ENCODE data around the gene HSDL1. TPM values are rescaled to one million over a fixed set of nuclear protein-coding genes. Genes with fewer than 3 reads are reported as not detected.

HSDL1 gene
- total RNA-seq, 4 donors from 2014 or later, result 10.1 to 19.2 (median 13.3) TPM

DNA sequence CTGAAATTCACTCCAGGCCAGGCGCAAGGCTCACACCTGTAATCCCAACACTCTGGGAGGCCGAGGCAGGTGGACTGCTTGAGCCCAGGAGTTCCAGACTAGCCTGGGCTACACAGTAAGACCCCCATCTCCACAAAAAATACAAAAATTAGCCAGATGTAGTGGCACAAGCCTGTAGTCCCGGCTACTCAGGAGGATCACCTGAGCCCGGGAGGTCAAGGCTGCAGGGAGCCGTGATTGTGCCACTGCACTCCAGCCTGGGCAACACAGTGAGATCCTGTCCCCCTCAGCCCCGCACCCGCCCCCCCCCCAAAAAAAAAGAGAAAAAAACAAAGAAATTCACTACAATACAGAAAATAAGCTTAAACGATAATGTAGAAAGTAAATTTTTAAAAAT, 59.7 kb downstream of the HSDL1 start:
- no peak for TF ChIP-seq POLR2AphosphoS5 (IDR thresholded peaks at IDR 0.05)
- TF ChIP-seq, protein P1, sequence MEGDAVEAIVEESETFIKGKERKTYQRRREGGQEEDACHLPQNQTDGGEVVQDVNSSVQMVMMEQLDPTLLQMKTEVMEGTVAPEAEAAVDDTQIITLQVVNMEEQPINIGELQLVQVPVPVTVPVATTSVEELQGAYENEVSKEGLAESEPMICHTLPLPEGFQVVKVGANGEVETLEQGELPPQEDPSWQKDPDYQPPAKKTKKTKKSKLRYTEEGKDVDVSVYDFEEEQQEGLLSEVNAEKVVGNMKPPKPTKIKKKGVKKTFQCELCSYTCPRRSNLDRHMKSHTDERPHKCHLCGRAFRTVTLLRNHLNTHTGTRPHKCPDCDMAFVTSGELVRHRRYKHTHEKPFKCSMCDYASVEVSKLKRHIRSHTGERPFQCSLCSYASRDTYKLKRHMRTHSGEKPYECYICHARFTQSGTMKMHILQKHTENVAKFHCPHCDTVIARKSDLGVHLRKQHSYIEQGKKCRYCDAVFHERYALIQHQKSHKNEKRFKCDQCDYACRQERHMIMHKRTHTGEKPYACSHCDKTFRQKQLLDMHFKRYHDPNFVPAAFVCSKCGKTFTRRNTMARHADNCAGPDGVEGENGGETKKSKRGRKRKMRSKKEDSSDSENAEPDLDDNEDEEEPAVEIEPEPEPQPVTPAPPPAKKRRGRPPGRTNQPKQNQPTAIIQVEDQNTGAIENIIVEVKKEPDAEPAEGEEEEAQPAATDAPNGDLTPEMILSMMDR (IDR thresholded peaks at IDR 0.05), result no peak
- no peak for TF ChIP-seq EP300 (IDR thresholded peaks at IDR 0.05)
- no peak for TF ChIP-seq POLR2A (IDR thresholded peaks at IDR 0.05)
- no peak for ATAC-seq
- H3K27ac ChIP-seq, result no peak overlapping the region
- WGBS, 2 donors (ENCODE audit: low coverage in 1 of 2), result 92 to 100% methylated on average over 2 to 8 of the region's 8 CpGs
- H3K4me1 ChIP-seq, result peaks cover 0 to 8% (median 0%) of the 10 kb centered on the region in 3 donors
- H3K9me3 ChIP-seq, result no peaks in the 10 kb centered on the region
- no peaks in the 10 kb centered on the region for H3K27me3 ChIP-seq
- H3K36me3 ChIP-seq, result peaks cover 0 to 98% of the 10 kb centered on the region in 2 donors
- no peak overlapping the region for H3K4me3 ChIP-seq

DNA sequence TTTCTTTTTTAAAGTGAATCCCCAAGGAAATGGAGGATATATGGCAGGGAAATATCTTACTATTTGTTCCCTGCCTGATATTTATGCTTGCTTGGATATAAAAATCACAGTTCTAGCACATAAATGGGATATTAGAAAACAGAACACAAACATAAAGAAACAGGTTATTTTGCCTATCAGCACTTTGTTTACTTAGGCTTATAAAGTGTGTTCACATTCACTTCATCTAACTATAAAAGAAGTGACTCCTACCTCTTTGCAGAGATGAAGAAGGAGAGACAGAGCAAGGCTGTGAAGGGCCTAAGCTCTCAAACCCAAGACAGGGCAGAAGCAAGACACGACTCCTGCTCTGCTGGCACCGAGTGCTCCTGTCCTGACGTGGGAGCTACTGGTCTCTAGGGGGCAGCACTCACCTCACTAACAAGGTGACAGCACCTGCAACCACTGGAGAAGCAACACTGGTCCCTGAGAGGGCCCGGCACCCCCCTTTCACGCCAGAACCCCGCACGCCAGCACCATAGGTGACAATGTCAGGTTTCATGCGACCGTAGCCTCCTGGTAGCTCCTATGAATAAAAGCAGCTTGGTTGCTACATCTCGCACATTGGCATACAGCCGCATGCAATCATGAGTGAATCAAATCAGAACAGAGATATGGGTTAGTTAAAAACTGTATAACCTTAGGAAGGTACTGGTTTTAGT, 60.3 kb downstream of the HSDL1 start:
- H3K27ac ChIP-seq, result no peak overlapping the region
- TF ChIP-seq, protein P1 (IDR thresholded peaks at IDR 0.05), result peak in 3 of 4 experiments; percentile 38 to 64 (median 45)
- no peak for TF ChIP-seq POLR2A (IDR thresholded peaks at IDR 0.05)
- no peaks in the 10 kb centered on the region for H3K27me3 ChIP-seq
- no peak overlapping the region for H3K4me3 ChIP-seq
- peaks cover 0 to 98% of the 10 kb centered on the region in 2 donors for H3K36me3 ChIP-seq
- 4 to 33% methylated on average over 3 of the region's 11 CpGs for WGBS, 2 donors (ENCODE audit: low coverage in 1 of 2)
- ATAC-seq, result peak; percentile 48
- no peaks in the 10 kb centered on the region for H3K9me3 ChIP-seq
- peaks cover 0 to 8% (median 0%) of the 10 kb centered on the region in 3 donors for H3K4me1 ChIP-seq

DNA sequence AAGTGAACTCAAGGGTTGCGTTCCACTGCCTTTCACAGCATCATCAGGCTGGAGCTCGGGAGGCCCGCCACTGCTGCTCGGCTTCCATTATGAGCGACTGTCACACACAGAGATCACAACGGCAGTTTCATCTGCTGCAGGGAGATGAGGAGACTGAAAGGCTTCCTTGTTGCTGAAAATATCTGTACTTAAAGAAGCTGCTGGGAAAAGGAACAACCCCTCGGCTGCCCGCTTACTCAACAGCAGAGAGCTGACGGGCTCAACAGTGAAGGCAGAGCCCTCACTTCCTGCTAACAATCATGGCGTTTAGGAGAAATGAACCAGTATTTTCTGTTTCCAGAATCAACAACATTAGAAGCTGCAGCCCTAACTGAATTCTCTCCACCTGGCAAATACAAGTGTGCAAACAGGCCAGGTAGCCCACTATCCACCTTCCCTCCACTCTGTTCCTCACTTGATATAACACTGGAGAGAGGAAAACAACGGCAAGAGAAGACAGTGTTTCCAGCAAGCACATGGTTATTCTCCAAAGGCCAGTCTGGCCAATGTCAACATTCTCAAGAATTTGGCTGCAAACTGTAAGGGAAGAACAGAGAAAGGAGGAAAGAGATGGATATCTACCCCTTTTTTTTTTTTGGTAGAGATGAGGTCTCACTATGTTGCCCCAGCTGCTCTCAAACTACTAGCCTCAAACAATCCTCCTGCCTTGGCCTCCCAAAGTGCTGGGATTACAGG, 62.0 kb downstream of the HSDL1 start:
- ATAC-seq, result no peak
- TF ChIP-seq POLR2AphosphoS5 (IDR thresholded peaks at IDR 0.05) (no peak), POLR2A (IDR thresholded peaks at IDR 0.05) (no peak), EP300 (IDR thresholded peaks at IDR 0.05) (no peak)
- TF ChIP-seq, protein P1 (IDR thresholded peaks at IDR 0.05), result no peak
- no peaks in the 10 kb centered on the region for H3K27me3 ChIP-seq
- H3K9me3 ChIP-seq, result no peaks in the 10 kb centered on the region
- H3K27ac ChIP-seq, result no peak overlapping the region
- WGBS, 2 donors (ENCODE audit: low coverage in 1 of 2), result 80 to 82% methylated on average over 1 to 7 of the region's 11 CpGs
- peaks cover 0 to 8% (median 0%) of the 10 kb centered on the region in 3 donors for H3K4me1 ChIP-seq
- H3K36me3 ChIP-seq, result peaks cover 0 to 98% of the 10 kb centered on the region in 2 donors
- no peak overlapping the region for H3K4me3 ChIP-seq

DNA sequence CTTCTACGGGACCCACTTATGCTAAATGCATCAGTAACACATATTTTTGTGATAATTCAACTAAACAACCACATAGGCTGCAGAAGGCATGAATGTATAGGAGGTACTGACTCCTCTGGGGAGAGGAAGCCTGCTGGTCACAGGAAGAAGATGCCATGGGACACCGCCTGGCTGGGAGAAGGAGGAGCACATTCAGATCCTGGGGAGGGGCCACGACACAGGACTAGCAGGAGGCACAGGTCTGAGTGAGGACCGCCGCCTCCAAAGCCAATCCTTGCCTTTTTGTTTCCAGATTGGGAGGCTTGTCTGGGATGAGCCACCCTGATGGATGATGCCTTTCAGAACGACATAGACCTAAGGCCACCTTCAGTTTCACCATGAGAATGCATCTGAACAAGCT, 62.9 kb downstream of the HSDL1 start:
- no peaks in the 10 kb centered on the region for H3K27me3 ChIP-seq
- H3K4me3 ChIP-seq, result no peak overlapping the region
- 20 to 30% methylated on average over 1 of the region's 6 CpGs for WGBS, 2 donors (ENCODE audit: low coverage in 1 of 2)
- TF ChIP-seq POLR2A (IDR thresholded peaks at IDR 0.05) (no peak), EP300 (IDR thresholded peaks at IDR 0.05) (no peak), POLR2AphosphoS5 (IDR thresholded peaks at IDR 0.05) (no peak)
- TF ChIP-seq, protein P1 (IDR thresholded peaks at IDR 0.05), result no peak
- H3K36me3 ChIP-seq, result peaks cover 0 to 98% of the 10 kb centered on the region in 2 donors
- no peak overlapping the region for H3K27ac ChIP-seq
- H3K4me1 ChIP-seq, result peaks cover 0 to 8% (median 0%) of the 10 kb centered on the region in 3 donors
- no peaks in the 10 kb centered on the region for H3K9me3 ChIP-seq
- ATAC-seq, result no peak
